ENCODE data around the gene KDM4B. TPM values are rescaled to one million over a fixed set of nuclear protein-coding genes. Genes with fewer than 3 reads are reported as not detected.

Gene KDM4B
- total and polyA plus RNA-seq, 9 of the 15 experiments (the other 6 are each of a cell fraction or from before 2014, with no cell fraction given): 0.21 to 29.9 (median 7.3) TPM

- H2AFZ ChIP-seq (ENCODE audit: low read depth, low read length): no peak overlapping the region
- H3K9me3 ChIP-seq (replicated peaks; ENCODE audit: control insufficient read depth, insufficient read depth, low read depth, low read length): no peaks in the 10 kb centered on the region
- CTCF ChIA-PET (ENCODE audit: low intra/inter-chr PET ratio): no interaction called here
- H3K4me3 ChIP-seq: no peak overlapping the region
- no peak overlapping the region for H3K9ac ChIP-seq (ENCODE audit: insufficient read depth in 1 of 2, low read depth in 2 of 2, low read length in 2 of 2)
- no peaks in the 10 kb centered on the region for H3K79me2 ChIP-seq (ENCODE audit: control insufficient read depth, insufficient read depth, low read length)
- no peaks in the 10 kb centered on the region; a peak in 1 of 5 replicates for H3K4me1 ChIP-seq (replicated peaks in 1 of 2; ENCODE audit: control insufficient read depth in 2 of 2, insufficient read depth in 2 of 2, low read length in 2 of 2)
- no peak overlapping the region for H3K4me2 ChIP-seq (ENCODE audit: insufficient read depth, low read length)
- no peaks in the 10 kb centered on the region for H3K9me1 ChIP-seq (ENCODE audit: control insufficient read depth, insufficient read depth, low read length)
- 0 out of 2 replicates have a peak, but pooled peaks cover 3% of the 10 kb centered on the region for H4K20me1 ChIP-seq (replicated peaks; ENCODE audit: control insufficient read depth, insufficient read depth, low read length)
- H3K36me3 ChIP-seq (ENCODE audit: control insufficient read depth, insufficient read depth, low read length): no peaks in the 10 kb centered on the region
- no peak overlapping the region for H3K27ac ChIP-seq (ENCODE audit: extremely low read depth, low read depth, low read length)
- DNase-seq (ENCODE audit: extremely low read depth in 1 of 4, low spot score in 3 of 4) (peak in 1 of 4 experiments; percentile 13), FAIRE-seq (no peak), ATAC-seq (peak; percentile 55; the same call in 2 of the 3 replicates)
- no TSS peak for BruUV-seq (replicated peaks)
- POLR2A ChIA-PET: no interaction called here
- intact Hi-C loops (cut with micrococcal nuclease) (no loop called here), in situ Hi-C loops (cut with MboI) (no loop called here)
- 6% methylated on average over 5 of the region's 5 CpGs for WGBS (ENCODE audit: insufficient coverage, low coverage, missing lambda C conversion rate)
- peaks cover 5 to 16% of the 10 kb centered on the region in 2 experiments; a peak in 2 of 5 replicates for H3K27me3 ChIP-seq (ENCODE audit: control insufficient read depth in 2 of 2, insufficient read depth in 2 of 2, low read length in 2 of 2)
- no peak for TF ChIP-seq NFATC3 (IDR thresholded peaks at IDR 0.05)
- TF ChIP-seq SIN3B (IDR thresholded peaks at IDR 0.05; ENCODE audit: low read depth): no peak
- no peak for TF ChIP-seq CTCF (IDR thresholded peaks at IDR 0.05 in 2 of 3, conservative IDR thresholded peaks at IDR 0.05 in 1 of 3; ENCODE audit: insufficient read depth in 2 of 3, low read depth in 1 of 3, low read length in 3 of 3)
- TF ChIP-seq HMBOX1 (IDR thresholded peaks at IDR 0.05): no peak
- no peak for TF ChIP-seq ETV5 (CRISPR knock-in tag; IDR thresholded peaks at IDR 0.05; ENCODE audit: low read depth)
- no peak for TF ChIP-seq CLOCK (CRISPR knock-in tag; IDR thresholded peaks at IDR 0.05; ENCODE audit: borderline replicate concordance)
- TF ChIP-seq PKNOX1 (IDR thresholded peaks at IDR 0.05): peak; percentile 41; the same call in 1 of the 2 replicates
- no peak for TF ChIP-seq SRSF3 (IDR thresholded peaks at IDR 0.05; ENCODE audit: insufficient read depth, low read length)
- no peak for TF ChIP-seq SP1 (CRISPR knock-in tag; IDR thresholded peaks at IDR 0.05)
- no peak for TF ChIP-seq ID3 (CRISPR knock-in tag; IDR thresholded peaks at IDR 0.05)
- TF ChIP-seq ID3 (tag; IDR thresholded peaks at IDR 0.05): no peak
- no peak for TF ChIP-seq CBX5 (IDR thresholded peaks at IDR 0.05; ENCODE audit: borderline replicate concordance, low read depth)
- no peak for TF ChIP-seq SMAD2 (IDR thresholded peaks at IDR 0.05; ENCODE audit: low read depth, low read length)
- TF ChIP-seq DACH1 (IDR thresholded peaks at IDR 0.05; ENCODE audit: partially characterized antibody): no peak
- TF ChIP-seq KDM1A (IDR thresholded peaks at IDR 0.05): peak; percentile 16 to 34; a peak in 1 of 4 replicates
Measured at GRCh38 chr19:5191091-5191490, 222.2 kb downstream of the KDM4B start.
